Measurements from ENCODE around the gene STIMATE.

The STIMATE gene

GRCh38 chr3:52811452-52812011 is 85.8 kb downstream of the STIMATE start:
- peak; percentile 1 for DNase-seq

DNA sequence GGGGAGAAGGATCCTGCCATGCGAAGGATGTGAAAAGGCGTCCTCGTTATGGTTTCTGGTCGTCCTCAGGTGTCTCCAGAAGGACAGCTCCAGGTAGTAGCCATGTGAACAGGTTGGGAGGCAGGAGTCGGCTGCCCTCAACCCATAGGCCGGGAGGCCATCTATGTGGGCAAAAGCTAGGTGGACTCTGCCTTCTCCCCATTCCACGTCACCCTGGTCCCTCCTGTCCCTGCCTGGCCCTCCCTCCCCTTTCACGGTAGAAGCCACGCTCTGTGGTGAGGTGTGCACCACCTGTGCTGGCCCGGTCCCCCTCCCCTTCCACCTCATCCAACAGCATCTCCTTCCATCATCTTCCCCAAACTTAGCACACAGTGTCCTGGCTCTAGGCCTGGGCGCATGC is 86.4 kb downstream of the STIMATE start:
- DNase-seq, result no peak

GRCh38 chr3:52809662-52810377 is 87.5 kb downstream of the STIMATE start:
- DNase-seq, result no peak

DNA sequence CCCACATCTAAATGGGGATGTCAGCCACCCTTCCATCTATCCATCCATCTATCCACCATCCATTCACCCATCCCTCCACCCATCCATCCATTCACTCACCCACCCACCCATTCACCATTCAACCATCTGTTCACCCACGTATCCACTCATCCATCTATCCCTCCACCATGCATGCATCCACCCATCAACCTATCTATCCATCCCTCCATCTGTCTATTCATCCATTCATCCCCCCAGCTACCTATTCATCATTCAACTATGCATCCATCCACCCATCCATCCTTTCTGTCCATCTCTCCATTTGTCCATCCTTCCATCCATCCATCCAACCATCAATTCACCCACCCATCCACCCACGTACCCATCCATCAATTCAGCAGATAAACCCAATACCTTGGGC is 88.2 kb downstream of the STIMATE start:
- no peak for DNase-seq

DNA sequence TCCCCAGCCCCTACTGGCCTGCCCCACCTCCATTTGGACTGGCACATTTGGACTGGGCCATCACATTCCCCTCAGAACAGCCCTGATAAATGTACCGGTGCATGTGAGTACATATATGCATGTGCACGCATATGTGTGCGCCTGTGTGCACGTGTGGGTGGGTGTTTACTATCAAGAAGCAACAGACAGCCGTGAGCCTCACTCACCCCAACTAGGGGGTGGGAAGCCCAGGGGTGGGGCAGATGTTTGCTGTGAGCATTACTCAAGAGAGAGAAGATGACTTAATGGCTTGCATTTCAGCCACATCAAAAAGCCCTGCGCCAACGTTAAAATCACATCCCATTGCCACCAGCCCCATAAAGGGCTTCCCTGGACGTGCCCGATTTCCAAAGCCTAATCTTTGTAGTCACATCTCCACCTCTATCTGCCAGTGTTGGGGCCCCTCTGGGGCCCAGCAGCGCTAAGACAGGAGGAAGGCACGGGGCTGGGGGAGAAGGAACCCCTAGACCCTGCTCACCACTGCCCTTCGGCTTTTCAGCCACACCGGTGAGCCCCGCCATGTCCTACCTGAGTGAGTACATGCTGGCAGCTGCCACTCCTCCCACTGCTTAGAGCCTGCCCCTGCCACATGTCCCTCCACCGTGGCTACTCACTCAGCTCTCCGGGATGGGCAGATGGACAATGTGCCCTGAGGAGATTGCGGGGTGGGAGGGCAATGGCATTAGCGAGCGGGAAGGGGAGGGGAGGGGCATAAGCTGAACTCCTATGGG is 91.9 kb downstream of the STIMATE start:
- DNase-seq, result no peak

GRCh38 chr3:52801839-52802238 is 95.5 kb downstream of the STIMATE start:
- DNase-seq, result no peak

GRCh38 chr3:52800079-52800478 is 97.3 kb downstream of the STIMATE start:
- DNase-seq, result no peak

DNA sequence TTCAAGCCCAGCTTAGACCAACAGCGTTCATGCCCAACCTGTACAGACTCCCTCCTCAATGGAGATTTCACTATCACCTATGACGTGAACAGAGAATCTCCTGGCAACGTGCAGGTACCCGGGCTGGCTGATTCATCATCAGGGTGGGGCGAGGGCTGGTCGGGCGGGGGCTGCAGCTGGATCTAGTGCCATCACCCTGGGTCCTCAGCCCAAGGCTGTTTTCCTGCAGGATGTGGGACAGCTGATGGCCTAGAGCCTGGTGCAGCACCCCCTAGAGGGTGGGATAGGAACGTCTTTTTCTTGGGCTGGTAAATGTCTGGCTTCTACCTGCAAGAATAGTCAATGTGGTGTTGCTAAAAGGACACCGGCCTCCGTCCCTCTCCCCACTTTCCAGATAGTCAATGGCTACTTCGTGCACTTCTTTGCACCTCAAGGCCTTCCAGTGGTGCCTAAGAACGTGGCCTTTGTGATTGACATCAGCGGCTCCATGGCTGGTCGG is 98.3 kb downstream of the STIMATE start:
- DNase-seq, result no peak

DNA sequence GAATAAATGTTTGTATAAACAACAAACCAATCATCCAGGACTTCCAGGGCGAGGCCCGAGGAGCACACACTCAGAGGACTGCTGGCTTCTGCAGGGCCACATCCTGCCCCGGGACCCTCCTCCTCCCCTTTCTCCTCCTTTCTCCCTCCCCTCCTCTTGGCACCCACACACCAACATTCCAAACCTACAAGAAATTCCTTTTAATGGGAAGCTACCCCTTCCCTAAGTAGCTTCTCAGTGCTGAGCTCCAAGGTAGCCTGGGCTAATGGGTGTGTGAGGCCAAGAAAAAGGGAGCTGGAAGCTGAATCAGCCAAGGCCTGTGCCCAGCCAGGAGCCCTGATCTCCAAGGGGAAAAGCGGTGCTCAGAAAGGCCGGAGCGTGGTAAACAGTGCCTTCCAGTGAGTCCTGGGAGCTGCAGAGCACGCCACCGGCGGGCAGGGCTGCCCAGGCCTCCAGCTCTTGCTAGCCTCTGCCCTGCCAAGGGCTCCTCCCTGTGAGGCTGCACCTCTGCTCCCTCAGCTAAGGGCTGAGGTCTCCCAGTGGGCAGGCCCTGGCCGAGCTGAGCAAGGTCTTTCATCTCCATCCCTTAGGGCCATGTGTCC is 98.9 kb downstream of the STIMATE start:
- DNase-seq, result no peak

- no peak for DNase-seq
Measured at GRCh38 chr3:52796411-52796810, 100.9 kb downstream of the STIMATE start.

DNA sequence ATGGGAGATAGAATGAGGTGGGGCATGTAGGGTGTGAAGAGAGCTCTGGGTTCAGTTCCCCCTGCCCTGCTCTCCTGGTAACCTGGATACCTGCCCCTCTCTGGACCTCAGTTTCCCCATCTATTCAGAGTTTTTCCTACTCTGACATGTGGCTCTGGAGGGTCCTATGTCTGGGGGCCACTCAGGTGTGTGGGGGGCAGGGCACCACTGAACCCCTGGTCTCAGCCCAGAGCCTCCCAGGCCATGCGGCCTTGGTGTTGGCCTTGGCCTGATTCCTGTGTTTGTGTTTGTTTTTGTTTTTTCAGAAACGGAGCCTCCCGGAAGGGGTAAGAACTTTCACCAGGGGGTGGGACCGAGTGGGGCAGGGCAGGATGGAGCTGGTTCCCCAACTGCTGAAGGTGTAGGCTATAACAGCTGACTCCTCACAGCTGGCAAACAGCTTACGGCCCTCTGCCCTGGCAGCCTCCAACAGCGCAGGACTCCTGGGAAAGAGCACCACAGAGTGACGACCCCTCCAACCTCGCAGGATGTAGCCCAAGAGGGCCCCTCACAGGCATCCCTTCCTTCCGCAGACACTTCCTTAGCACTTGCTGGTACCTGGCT is 101.9 kb downstream of the STIMATE start:
- no peak for DNase-seq

- DNase-seq, result no peak
Measured at GRCh38 chr3:52794612-52795099, 102.7 kb downstream of the STIMATE start, which contains the start of gene ITIH3. Gene ITIH3, plus strand, starts transcription at chr3:52794796. Its CDS starts 8 bp downstream, at chr3:52794804.

GRCh38 chr3:52793702-52794611 is 103.4 kb downstream of the STIMATE start:
- no peak for DNase-seq

- no peak for DNase-seq
Measured at GRCh38 chr3:52792961-52793695, 104.2 kb downstream of the STIMATE start.

DNA sequence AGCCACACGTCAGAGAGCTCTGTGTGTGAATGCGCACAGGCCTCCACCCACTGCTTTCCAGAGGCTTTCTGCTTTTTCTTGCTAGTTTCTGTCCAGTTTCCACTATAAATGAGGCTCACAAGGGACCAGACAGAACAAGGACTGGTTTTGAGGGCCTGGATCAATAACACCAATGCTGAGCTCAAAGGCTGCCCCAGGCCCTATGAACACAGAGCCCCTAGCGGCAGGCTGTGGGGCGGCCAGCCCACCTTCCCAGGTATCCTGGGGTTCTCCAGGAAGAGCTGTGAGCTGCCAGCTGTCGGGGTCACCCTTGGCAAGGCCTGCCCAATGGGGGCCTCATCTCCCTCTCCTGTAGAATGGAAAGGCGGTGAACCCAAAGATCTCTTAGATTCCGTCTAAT is 104.9 kb downstream of the STIMATE start:
- no peak for DNase-seq

DNA sequence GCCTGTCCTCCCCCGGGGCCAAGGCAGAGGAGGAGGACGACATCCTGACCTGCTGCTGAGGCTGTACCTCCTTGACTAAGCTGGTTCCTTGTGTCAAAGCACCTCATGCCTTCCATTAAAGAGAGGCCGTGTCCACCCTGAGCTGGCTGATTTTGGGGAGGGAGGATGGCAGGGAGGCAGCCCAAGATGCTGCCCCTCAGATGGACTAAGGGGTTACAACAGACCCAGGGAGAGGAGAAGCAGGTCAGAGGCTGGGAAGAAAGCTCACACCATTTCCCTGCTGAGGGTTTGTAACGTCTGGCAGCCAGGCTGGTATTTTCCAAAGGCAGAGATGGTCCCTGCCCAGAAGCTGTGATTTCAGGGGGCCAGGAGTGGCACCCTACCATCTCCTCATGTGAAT is 105.4 kb downstream of the STIMATE start:
- DNase-seq, result no peak

- DNase-seq, result no peak
Measured at GRCh38 chr3:52791366-52791765, 106.0 kb downstream of the STIMATE start.

GRCh38 chr3:52790741-52791140 is 106.6 kb downstream of the STIMATE start:
- no peak for DNase-seq

DNA sequence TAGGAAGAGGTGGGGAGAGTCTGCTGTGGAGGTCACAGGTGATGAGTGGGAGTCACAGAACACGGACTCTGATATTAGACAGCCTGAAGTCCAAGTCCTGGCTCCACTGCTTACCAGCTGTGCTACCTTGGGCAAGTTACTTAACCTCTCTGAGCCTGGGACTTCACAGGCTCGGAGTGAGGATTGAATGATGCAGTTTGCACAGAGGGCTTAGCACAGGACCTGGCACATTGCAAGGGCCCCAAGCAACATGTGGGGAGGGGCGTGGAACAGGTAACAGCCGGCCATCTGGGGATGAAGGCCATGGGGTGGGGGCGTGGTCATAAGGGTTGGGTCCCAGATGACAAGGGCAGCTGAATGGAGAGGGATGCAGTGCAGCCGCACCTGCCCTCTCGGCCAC is 107.0 kb downstream of the STIMATE start:
- DNase-seq, result no peak

GRCh38 chr3:52789746-52790040 is 107.7 kb downstream of the STIMATE start:
- no peak for DNase-seq

Data from NCI-H1105 treated with DMSO at 0.1 percent for 48 hours (cell line).